GM18868 (cell line): Measurements from ENCODE around the gene VPS4B.
"Not testable (repeated sequence)": the region's sequence is repeated elsewhere in the genome, so short reads cannot be mapped to it uniquely, and the experiment has no call there.

Experiments
- ATAC-seq: cut with Tn5 transposase; IDR thresholded peaks from one replicate; pipeline ENCODE4 v1.9.1; 2021; ENCODE audit warnings: mild to moderate bottlenecking, moderate library complexity; ENCODE audit not compliant: unreplicated experiment

The VPS4B gene

GRCh38 chr18:63422087-63422863 is at the start of gene VPS4B:
Gene VPS4B (minus strand): TSS chr18:63422476. CDS start chr18:63422259, 217 bp downstream.
- peak; percentile 97 for ATAC-seq

- no peak for ATAC-seq
Observed at GRCh38 chr18:63470751-63471150, 48.5 kb upstream of the VPS4B start.

GRCh38 chr18:63468575-63468974 is 46.3 kb upstream of the VPS4B start:
- no peak for ATAC-seq

GRCh38 chr18:63467699-63468098 is 45.4 kb upstream of the VPS4B start:
- no peak for ATAC-seq

- no peak for ATAC-seq
Observed at GRCh38 chr18:63465059-63465458, 42.8 kb upstream of the VPS4B start.

GRCh38 chr18:63464434-63464833 is 42.2 kb upstream of the VPS4B start:
- ATAC-seq, result no peak

- ATAC-seq, result no peak
Observed at GRCh38 chr18:63460414-63460813, 38.1 kb upstream of the VPS4B start.

GRCh38 chr18:63457977-63458376 is 35.7 kb upstream of the VPS4B start:
- ATAC-seq, result no peak

GRCh38 chr18:63454497-63454896 is 32.2 kb upstream of the VPS4B start:
- ATAC-seq, result no peak

- not testable (repeated sequence) for ATAC-seq
Observed at GRCh38 chr18:63452751-63453150, 30.5 kb upstream of the VPS4B start.

GRCh38 chr18:63451799-63452660 is 29.8 kb upstream of the VPS4B start:
- ATAC-seq, result no peak

GRCh38 chr18:63449426-63449825 is 27.1 kb upstream of the VPS4B start:
- no peak for ATAC-seq

GRCh38 chr18:63447066-63447465 is 24.8 kb upstream of the VPS4B start:
- no peak for ATAC-seq

GRCh38 chr18:63446266-63446665 is 24.0 kb upstream of the VPS4B start:
- no peak for ATAC-seq

- ATAC-seq, result no peak
Observed at GRCh38 chr18:63445037-63445436, 22.8 kb upstream of the VPS4B start.

- ATAC-seq, result peak; percentile 69
Observed at GRCh38 chr18:63444580-63444979, 22.3 kb upstream of the VPS4B start.

- ATAC-seq, result no peak
Observed at GRCh38 chr18:63443829-63444228, 21.6 kb upstream of the VPS4B start.

GRCh38 chr18:63440881-63441280 is 18.6 kb upstream of the VPS4B start:
- ATAC-seq, result no peak

- no peak for ATAC-seq
Observed at GRCh38 chr18:63440219-63440618, 17.9 kb upstream of the VPS4B start.

- ATAC-seq, result peak; percentile 70
Observed at GRCh38 chr18:63439334-63439733, 17.1 kb upstream of the VPS4B start.

- ATAC-seq, result no peak
Observed at GRCh38 chr18:63438181-63438580, 15.9 kb upstream of the VPS4B start.

GRCh38 chr18:63433334-63433866 is 11.1 kb upstream of the VPS4B start:
- no peak for ATAC-seq
